HG02642 (cell line): ENCODE measurements around the gene GORASP1.
"Not testable (repeated sequence)": the region's sequence is repeated elsewhere in the genome, so short reads cannot be mapped to it uniquely, and the experiment has no call there.

ENCODE experiments used
- ATAC-seq: cut with Tn5 transposase; IDR thresholded peaks from one replicate; pipeline ENCODE4 v1.9.1; 2021; ENCODE audit warnings: mild to moderate bottlenecking; ENCODE audit not compliant: unreplicated experiment, poor library complexity

GORASP1 gene

DNA sequence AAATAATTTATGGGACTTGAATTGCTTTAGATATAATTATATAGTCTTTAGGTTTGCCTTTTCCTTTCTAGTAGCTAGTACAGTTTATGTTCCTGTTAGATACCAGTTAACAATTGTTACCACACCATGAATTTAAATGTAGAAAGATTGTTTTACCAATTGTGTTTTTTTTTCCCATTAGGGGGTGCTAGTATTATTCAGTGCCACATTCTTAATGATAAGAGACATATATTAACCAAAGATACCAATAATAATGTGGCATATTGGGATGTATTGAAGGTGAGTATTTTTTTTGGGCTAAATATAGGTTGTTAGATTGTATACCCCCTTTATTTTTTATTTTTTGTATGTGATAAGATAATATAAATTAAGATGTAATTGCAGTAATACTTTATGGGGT lies 27.9 kb downstream of the GORASP1 start:
- no peak for ATAC-seq

- ATAC-seq: no peak
Measured at GRCh38 chr3:39075910-39076309, 31.5 kb downstream of the GORASP1 start.

DNA sequence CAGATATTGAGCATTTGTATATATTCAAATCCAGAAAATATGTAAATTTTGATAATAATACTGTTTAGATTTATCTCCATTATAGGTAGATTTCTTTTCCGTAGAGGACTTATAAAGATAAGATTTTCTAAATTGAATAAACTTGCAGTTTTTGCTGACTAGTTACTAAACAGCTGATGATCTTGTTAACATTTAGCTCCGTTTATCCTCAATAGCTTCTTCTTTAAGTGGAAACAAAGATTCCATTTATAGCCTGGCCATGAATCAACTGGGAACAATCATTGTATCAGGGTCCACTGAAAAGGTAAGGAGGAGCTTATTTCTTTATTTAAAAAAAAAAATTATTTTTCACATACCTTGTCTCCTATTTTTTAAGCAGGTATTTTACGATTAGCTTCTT lies 38.9 kb downstream of the GORASP1 start:
- no peak for ATAC-seq

GRCh38 chr3:39067286-39067685 lies 40.1 kb downstream of the GORASP1 start:
- no peak for ATAC-seq

- ATAC-seq: peak; percentile 90
Measured at GRCh38 chr3:39065197-39065596, 42.2 kb downstream of the GORASP1 start.

DNA sequence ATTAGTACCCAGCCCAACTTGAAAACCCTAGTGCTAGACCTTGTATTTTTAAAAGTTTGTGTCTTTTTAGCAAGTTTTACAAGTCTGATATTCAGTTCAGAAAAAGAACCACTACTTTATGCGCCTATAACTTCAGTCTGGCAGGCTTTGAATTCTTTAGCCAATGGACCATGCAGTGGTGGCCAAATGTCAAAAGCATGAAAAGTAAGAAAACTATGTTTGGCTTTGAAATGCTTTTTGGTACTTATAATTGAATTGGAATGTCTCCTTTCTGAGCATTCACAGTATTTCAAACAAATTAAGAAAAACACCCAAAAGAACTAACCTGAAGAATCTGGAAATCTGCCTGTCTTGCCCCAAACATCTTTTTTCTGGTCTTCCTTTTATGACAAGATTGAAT lies 42.8 kb downstream of the GORASP1 start:
- no peak for ATAC-seq

DNA sequence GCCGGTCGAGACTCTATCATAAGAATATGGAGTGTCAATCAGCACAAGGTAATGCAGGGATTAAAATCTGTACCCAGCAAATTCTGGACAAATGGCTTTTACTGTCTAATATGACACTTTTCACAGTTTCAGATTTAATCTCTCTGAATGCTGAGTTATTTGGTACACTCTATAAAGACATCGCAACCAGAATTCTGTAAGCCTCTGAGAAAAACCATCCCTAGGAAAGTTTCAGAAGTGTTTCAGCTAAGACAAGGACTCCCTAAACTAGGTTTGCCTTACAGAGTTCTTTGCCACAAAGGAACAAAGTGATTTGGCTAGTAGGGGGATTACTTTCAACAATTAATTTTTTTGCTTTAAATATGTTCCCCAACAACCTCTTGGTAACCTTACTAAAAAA lies 44.3 kb downstream of the GORASP1 start:
- ATAC-seq: no peak

DNA sequence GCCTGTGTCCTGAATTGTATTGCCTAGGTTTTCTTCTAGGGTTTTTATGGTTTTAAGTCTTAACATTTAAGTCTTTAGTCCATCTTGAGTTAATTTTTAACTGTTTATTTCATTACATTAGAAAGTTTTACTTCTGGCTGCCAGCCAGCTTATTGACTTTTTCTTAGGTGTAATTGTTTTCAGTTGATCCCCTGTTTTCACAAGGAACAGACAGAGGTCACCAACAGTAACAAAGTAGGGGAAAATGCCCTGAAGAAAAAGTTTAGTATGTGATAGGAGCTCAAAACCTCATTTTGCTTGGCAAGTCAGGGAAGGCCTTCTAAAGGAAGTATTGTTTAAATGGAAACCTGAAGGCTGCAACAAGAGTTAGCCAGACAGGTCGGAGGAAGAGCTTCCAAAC lies 45.2 kb downstream of the GORASP1 start:
- ATAC-seq: no peak

DNA sequence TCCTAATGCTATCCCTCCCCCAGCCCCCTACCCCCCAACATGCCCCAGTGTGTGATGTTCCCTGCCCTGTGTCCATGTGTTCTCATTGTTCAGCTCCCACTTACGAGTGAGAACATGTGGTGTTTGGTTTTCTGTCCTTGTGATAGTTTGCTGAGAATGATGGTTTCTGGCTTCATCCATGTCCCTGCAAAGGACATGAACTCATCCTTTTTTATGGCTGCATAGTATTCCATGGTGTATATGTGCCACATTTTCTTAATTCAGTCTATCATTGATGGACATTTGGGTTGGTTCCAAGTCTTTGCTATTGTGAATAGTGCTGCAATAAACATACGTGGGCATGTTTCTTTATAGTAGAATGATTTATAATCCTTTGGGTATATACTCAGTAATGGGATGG lies 46.2 kb downstream of the GORASP1 start:
- not testable (repeated sequence) for ATAC-seq

DNA sequence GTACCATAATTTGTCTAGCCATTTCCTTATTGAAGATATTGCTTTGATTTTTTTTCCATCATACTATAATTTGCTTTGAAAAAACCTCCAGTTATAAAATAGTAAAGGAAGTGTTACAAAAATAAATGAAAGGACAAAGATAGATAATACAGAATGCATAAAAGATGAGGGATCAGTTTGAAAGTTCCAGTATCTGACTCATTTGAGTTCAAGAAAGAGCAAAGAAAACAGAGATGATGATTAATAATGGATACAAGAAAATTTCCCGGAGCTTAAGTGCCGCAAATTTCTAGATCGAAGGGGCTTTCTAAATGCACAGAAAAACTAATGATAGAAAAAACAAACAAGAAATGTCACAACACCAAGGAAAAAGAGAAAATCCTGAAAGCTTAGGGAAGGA lies 51.3 kb downstream of the GORASP1 start:
- no peak for ATAC-seq

DNA sequence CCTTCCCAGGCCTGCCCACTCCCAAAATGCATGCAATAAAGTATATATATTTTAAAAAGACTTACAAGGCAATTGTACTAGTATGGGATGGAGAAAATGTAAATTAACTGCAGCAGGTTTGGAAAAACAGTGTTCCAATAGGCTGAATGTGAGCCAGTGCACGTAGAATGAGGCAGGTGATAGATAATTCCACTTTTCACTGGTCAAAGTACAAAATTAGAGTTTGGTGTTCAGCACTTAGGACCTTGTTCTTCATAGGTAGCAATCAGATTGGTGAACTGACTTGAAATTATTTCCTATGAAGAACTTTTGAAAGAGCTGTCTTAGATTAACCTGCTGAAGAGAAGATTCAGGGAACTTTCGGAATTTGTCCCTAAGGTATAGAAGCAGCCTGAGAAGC lies 53.7 kb downstream of the GORASP1 start:
- no peak for ATAC-seq

- no peak for ATAC-seq
Measured at GRCh38 chr3:39052583-39052982, 54.8 kb downstream of the GORASP1 start.

DNA sequence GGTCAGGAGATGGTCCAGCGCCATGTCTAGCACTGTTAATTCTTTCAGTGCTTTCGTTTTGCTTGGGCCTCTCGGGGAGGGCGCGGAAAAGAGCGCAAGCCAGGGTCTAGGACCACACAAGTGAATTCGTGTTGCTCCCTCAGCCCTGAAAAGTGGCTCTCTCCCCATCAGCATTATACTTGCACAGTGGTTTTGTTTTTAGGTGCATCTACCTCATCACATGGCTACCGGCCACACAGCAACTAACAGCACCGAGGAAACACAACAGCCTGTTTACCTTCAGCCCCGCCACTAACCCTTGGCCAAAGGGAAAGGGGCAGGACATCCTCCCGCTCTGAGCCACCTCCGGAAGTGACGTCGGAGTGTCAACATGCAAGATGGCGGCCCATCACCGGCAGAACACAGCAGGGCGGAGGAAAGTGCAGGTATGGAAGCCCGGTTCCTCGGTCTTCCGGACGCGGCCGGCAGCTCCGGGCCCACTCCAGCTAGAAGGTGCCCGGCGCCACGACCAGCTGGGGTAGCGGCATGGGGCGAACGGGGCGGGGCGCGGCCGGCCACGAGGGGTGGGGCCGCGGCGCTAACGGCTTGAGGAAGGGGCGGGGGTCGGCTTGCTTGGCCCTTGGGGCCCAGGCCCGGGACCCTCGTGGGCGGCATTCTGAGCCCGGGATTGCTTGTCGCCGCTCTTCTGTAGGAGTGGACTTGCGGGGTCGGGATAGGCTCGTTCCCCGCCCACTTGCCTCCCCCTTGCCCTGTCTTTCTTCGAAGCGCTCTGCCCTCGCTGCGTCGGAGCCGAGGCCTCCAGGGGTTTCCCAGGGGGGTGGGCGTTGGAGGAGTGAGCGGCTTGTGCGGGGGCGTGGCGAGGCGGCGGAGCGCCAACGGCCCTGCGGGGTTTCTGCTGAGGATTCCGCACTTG lies 55.5 kb downstream of the GORASP1 start, which contains the start of the genes SCN11A and WDR48:
Gene SCN11A, minus strand, starts transcription at position 296 of the 913 bp plus-strand sequence. CDS start 101,582 bp downstream, outside the sequence.
Gene WDR48, plus strand, starts transcription at position 368 of the 913 bp plus-strand sequence. Its CDS starts 10 bp downstream, at position 378.
- ATAC-seq: peak; percentile 99

- ATAC-seq: no peak
Measured at GRCh38 chr3:39050029-39050428, 57.4 kb downstream of the GORASP1 start.
